GM23338 (cell line): ENCODE results near the gene EYA4. TPM values are rescaled to one million over a fixed set of nuclear protein-coding genes. Genes with fewer than 3 reads are reported as not detected.

Source experiments
- ATAC-seq: fragments of 200-7000 bp; cut with Tn5 transposase; 3 replicates; pipeline ENCODE4 v1.9.1; 2020
- DNase-seq: peaks from one replicate; pipeline ENCODE4 v3.0.0-alpha.2; 2015; ENCODE audit warnings: low spot score
- H2AFZ ChIP-seq: fragments of 200-600 bp; sonication (generic); 2 replicates; pipeline ENCODE4 v1.8.0; 2016; ENCODE audit warnings: antibody characterized with exemption, mild to moderate bottlenecking, moderate library complexity
- H3F3A ChIP-seq: fragments of 200-600 bp; sonication (generic); replicated peaks from 2 replicates; pipeline ENCODE4 v1.8.0; 2017; ENCODE audit warnings: antibody characterized with exemption, mixed run types, low read depth
- H3K27ac ChIP-seq: fragments of 200-600 bp; sonication (generic); 2 replicates; pipeline ENCODE4 v1.6.1; 2016; ENCODE audit warnings: low read depth
- H3K27me3 ChIP-seq: fragments of 200-600 bp; sonication (generic); 2 replicates; pipeline ENCODE4 v1.8.0; 2016; ENCODE audit warnings: mild to moderate bottlenecking, mixed run types, moderate library complexity; ENCODE audit not compliant: insufficient read depth
- H3K36me3 ChIP-seq: fragments of 200-600 bp; sonication (generic); 2 replicates; pipeline ENCODE4 v1.8.0; 2016; ENCODE audit warnings: mild to moderate bottlenecking; ENCODE audit not compliant: insufficient read depth
- H3K4me1 ChIP-seq: fragments of 200-600 bp; sonication (generic); 2 replicates; pipeline ENCODE4 v1.8.0; 2016; ENCODE audit warnings: mild to moderate bottlenecking, moderate library complexity; ENCODE audit not compliant: insufficient read depth
- H3K4me2 ChIP-seq: fragments of 200-600 bp; sonication (generic); 2 replicates; pipeline ENCODE4 v1.7.1; 2017; ENCODE audit warnings: mixed run types
- H3K4me3 ChIP-seq: fragments of 200-600 bp; sonication (generic); 2 replicates; pipeline ENCODE4 v1.6.1; 2016; ENCODE audit warnings: mixed run types
- H3K79me2 ChIP-seq: fragments of 200-600 bp; sonication (generic); replicated peaks from 2 replicates; pipeline ENCODE4 v1.8.0; 2017; ENCODE audit warnings: mild to moderate bottlenecking; ENCODE audit not compliant: insufficient read depth
- H3K9me2 ChIP-seq: fragments of 200-600 bp; sonication (generic); 2 replicates; pipeline ENCODE4 v1.8.0; 2017; ENCODE audit not compliant: insufficient read depth
- H4K20me1 ChIP-seq: fragments of 200-600 bp; sonication (generic); replicated peaks from 2 replicates; pipeline ENCODE4 v1.8.0; 2017; ENCODE audit warnings: mild to moderate bottlenecking; ENCODE audit not compliant: insufficient read depth
- H3K27ac Mint-ChIP-seq: 2 replicates; pipeline ENCODE4 v1.8.0; 2020; ENCODE audit warnings: inconsistent platforms, mild to moderate bottlenecking, moderate library complexity, mixed read lengths
- H3K27me3 Mint-ChIP-seq: 3 replicates; pipeline ENCODE4 v1.8.0; 2022; ENCODE audit warnings: low read depth, mild to moderate bottlenecking, moderate library complexity, mixed read lengths, inconsistent platforms; ENCODE audit not compliant: insufficient read depth, poor library complexity
- H3K36me3 Mint-ChIP-seq: 3 replicates; pipeline ENCODE4 v1.8.0; 2021; ENCODE audit warnings: low read depth, mild to moderate bottlenecking, inconsistent platforms, moderate library complexity, mixed read lengths
- H3K4me1 Mint-ChIP-seq: 3 replicates; pipeline ENCODE4 v1.8.0; 2020; ENCODE audit warnings: mild to moderate bottlenecking, inconsistent platforms, mixed read lengths
- H3K4me3 Mint-ChIP-seq: 3 replicates; pipeline ENCODE4 v1.8.0; 2021; ENCODE audit warnings: moderate library complexity, mild to moderate bottlenecking, inconsistent platforms, mixed read lengths
- H3K9me3 Mint-ChIP-seq: 3 replicates; pipeline ENCODE4 v1.8.0; 2020; ENCODE audit warnings: moderate library complexity, mild to moderate bottlenecking, inconsistent platforms, mixed read lengths
- ETS1 ChIP-seq: IDR thresholded peaks from 2 replicates; pipeline ENCODE4 v1.6.1; 2016; ENCODE audit warnings: antibody characterized with exemption
- EZH2 ChIP-seq: fragments of 200-600 bp; sonication (generic); IDR thresholded peaks from one replicate; pipeline ENCODE4 v1.8.0; 2017; ENCODE audit warnings: antibody characterized with exemption, mild to moderate bottlenecking, low read depth; ENCODE audit not compliant: unreplicated experiment
- EZH2phosphoT487 ChIP-seq: fragments of 200-600 bp; sonication (generic); IDR thresholded peaks from one replicate; pipeline ENCODE4 v1.8.1; 2018; ENCODE audit warnings: antibody characterized with exemption; ENCODE audit not compliant: unreplicated experiment
- NANOG ChIP-seq: IDR thresholded peaks from 2 replicates; pipeline ENCODE4 v1.6.1; 2016; ENCODE audit warnings: antibody characterized with exemption, borderline replicate concordance
- POLR2AphosphoS5 ChIP-seq: IDR thresholded peaks from 2 replicates; pipeline ENCODE4 v1.6.1; 2016; ENCODE audit warnings: antibody characterized with exemption, low read depth
- REST ChIP-seq: IDR thresholded peaks from one replicate; pipeline ENCODE4 v1.6.1; 2018; ENCODE audit warnings: antibody characterized with exemption; ENCODE audit not compliant: unreplicated experiment
- STAT1 ChIP-seq: IDR thresholded peaks from one replicate; pipeline ENCODE4 v1.6.1; 2016; ENCODE audit warnings: antibody characterized with exemption; ENCODE audit not compliant: unreplicated experiment
- ZNF331 ChIP-seq: fragments of 250-450 bp; sonication (Bioruptor Pico); IDR thresholded peaks from 2 replicates; pipeline ENCODE4 v1.5.0; 2020; ENCODE audit warnings: low read depth, mild to moderate bottlenecking, moderate library complexity
- ZNF462 ChIP-seq: fragments of 250-450 bp; sonication (Bioruptor Pico); IDR thresholded peaks from 2 replicates; pipeline ENCODE4 v1.5.0; 2020; ENCODE audit warnings: mild to moderate bottlenecking, moderate library complexity
- polyA plus RNA-seq: library from polyadenylated mRNA; unstranded; fragments of >200 nt; fragmentation: Nextera tagmentation; extraction: Ambion mirVana; gene quantifications from 2 replicates; pipeline ENCODE4 v1.2.1, GENCODE V29; 2016
- total RNA-seq: library from RNA; depleted of rRNA; stranded (reverse); fragments of >200 nt; shearing (Covaris generic); gene quantifications from 2 replicates; pipeline ENCODE4 v1.2.3, GENCODE V29; 2014

The EYA4 gene
- total and polyA plus RNA-seq, 2 experiments from 2014 or later, result 0.05 to 0.21 TPM

GRCh38 chr6:133309579-133309978 is 68.4 kb downstream of the EYA4 start (continued):
- TF ChIP-seq EZH2phosphoT487 (no peak), EZH2 (no peak)

- Mint-ChIP-seq H3K27me3 (no peaks in the 10 kb centered on the region), H3K9me3 (0 out of 3 replicates have a peak, but pooled peaks cover 4% of the 10 kb centered on the region), H3K4me3 (no peak overlapping the region), H3K36me3 (no peaks in the 10 kb centered on the region), H3K27ac (peak overlapping the region; percentile 48), H3K4me1 (peaks cover 19% of the 10 kb centered on the region)
- Histone ChIP-seq H3K4me2 (peak overlapping the region; percentile 50), H3K9me2 (no peaks in the 10 kb centered on the region), H3K4me1 (peaks cover 15% of the 10 kb centered on the region; the same call in 1 of the 2 replicates), H4K20me1 (no peaks in the 10 kb centered on the region), H2AFZ (peak overlapping the region; percentile 9; the same call in 1 of the 2 replicates), H3K4me3 (peak overlapping the region; percentile 13; the same call in 1 of the 2 replicates), H3F3A (no peaks in the 10 kb centered on the region), H3K36me3 (no peaks in the 10 kb centered on the region), H3K79me2 (no peaks in the 10 kb centered on the region), H3K27ac (no peak overlapping the region), H3K27me3 (no peaks in the 10 kb centered on the region)
- ATAC-seq, result peak; percentile 80
- TF ChIP-seq EZH2, result no peak
- no peak for TF ChIP-seq NANOG
- no peak for TF ChIP-seq ZNF462
- no peak for TF ChIP-seq ETS1
- no peak for TF ChIP-seq STAT1
- no peak for TF ChIP-seq ZNF331 (CRISPR knock-in tag)
- TF ChIP-seq POLR2AphosphoS5, result no peak
- no peak for TF ChIP-seq REST
- DNase-seq, result peak; percentile 30
These were observed 70.8 kb downstream of the EYA4 start for GRCh38 chr6:133312006-133312405.
